Measurements from ENCODE around the gene NEU2. TPM values are rescaled to one million over a fixed set of nuclear protein-coding genes. Genes with fewer than 3 reads are reported as not detected.

Gene NEU2
- total and polyA plus RNA-seq, 2 of the 13 experiments (the other 11 are each of a cell fraction or from before 2014, with no cell fraction given), result not detected

DNA sequence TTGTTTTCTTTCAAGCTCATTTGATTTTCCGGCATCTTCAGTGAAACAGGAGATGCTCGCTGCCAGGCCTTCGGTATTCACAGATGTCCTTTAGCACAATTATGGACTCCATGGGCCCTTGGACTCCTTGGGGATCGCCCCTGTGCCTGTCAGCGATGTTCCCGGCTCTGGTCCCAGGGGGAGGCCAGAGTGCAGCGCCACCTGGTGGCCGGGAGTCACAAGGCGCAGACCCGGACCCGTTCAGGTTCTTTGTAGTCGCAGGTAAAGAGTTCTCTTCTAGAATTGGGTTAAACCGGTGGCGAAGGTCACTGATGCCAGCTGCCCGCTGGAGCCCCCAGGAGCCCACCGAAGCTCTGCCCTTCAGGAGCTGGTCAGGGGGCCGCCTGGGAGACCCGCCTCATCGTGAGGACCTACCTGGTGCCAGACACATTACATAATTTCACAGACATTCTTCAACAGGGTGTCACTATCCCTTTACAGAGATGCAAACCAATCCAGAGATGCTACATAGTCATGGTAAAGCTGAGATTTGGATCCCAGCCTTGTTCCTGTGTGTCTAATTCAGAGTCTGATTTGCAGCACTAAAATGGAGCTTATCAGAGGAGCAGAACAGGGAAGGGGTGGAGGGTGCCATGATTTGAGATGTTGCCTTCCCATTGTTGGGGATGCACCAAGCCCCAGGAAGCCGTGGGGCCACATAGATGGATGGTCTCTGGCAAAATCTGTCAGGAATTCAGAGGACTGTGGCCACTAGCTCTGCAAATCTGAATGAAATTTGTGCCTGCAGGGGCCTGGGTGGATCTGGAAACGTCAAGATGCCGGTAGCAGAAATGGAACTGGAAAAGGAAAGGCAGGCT, 21.7 kb downstream of the NEU2 start (continued):
- TF ChIP-seq NR1H2 (CRISPR knock-in tag; IDR thresholded peaks at IDR 0.05; ENCODE audit: borderline replicate concordance, low read depth), result no peak
- TF ChIP-seq, protein P1, sequence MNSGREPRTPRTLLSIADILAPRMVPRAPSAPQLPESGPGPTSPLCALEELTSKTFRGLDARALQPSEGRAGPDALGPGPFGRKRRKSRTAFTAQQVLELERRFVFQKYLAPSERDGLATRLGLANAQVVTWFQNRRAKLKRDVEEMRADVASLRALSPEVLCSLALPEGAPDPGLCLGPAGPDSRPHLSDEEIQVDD (CRISPR knock-in tag; IDR thresholded peaks at IDR 0.05; ENCODE audit: borderline replicate concordance), result no peak
- TF ChIP-seq ZNF776 (CRISPR knock-in tag; IDR thresholded peaks at IDR 0.05), result no peak
- no peak for TF ChIP-seq RAD51 (IDR thresholded peaks at IDR 0.05; ENCODE audit: borderline replicate concordance)
- no peak for TF ChIP-seq ZNF20 (CRISPR knock-in tag; IDR thresholded peaks at IDR 0.05)
- TF ChIP-seq ISL2 (CRISPR knock-in tag; IDR thresholded peaks at IDR 0.05), result 0 out of 2 replicates have a peak, but pooled peaks have one; percentile 52
- TF ChIP-seq GMEB1 (CRISPR knock-in tag; IDR thresholded peaks at IDR 0.05; ENCODE audit: borderline replicate concordance), result no peak
- TF ChIP-seq KLF11 (CRISPR knock-in tag; IDR thresholded peaks at IDR 0.05), result no peak
- TF ChIP-seq, protein P2, sequence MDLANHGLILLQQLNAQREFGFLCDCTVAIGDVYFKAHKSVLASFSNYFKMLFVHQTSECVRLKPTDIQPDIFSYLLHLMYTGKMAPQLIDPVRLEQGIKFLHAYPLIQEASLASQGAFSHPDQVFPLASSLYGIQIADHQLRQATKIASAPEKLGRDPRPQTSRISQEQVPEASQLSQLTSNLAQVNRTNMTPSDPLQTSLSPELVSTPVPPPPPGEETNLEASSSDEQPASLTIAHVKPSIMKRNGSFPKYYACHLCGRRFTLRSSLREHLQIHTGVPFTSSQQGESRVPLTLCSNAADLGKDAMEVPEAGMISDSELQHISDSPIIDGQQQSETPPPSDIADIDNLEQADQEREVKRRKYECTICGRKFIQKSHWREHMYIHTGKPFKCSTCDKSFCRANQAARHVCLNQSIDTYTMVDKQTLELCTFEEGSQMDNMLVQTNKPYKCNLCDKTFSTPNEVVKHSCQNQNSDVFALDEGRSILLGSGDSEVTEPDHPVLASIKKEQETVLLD (CRISPR knock-in tag; IDR thresholded peaks at IDR 0.05; ENCODE audit: low read depth), result no peak
- no peak for TF ChIP-seq IKZF1 (IDR thresholded peaks at IDR 0.05)
- TF ChIP-seq, protein P3, sequence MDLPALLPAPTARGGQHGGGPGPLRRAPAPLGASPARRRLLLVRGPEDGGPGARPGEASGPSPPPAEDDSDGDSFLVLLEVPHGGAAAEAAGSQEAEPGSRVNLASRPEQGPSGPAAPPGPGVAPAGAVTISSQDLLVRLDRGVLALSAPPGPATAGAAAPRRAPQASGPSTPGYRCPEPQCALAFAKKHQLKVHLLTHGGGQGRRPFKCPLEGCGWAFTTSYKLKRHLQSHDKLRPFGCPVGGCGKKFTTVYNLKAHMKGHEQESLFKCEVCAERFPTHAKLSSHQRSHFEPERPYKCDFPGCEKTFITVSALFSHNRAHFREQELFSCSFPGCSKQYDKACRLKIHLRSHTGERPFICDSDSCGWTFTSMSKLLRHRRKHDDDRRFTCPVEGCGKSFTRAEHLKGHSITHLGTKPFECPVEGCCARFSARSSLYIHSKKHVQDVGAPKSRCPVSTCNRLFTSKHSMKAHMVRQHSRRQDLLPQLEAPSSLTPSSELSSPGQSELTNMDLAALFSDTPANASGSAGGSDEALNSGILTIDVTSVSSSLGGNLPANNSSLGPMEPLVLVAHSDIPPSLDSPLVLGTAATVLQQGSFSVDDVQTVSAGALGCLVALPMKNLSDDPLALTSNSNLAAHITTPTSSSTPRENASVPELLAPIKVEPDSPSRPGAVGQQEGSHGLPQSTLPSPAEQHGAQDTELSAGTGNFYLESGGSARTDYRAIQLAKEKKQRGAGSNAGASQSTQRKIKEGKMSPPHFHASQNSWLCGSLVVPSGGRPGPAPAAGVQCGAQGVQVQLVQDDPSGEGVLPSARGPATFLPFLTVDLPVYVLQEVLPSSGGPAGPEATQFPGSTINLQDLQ (CRISPR knock-in tag; IDR thresholded peaks at IDR 0.05), result no peak
- TF ChIP-seq TBX3 (IDR thresholded peaks at IDR 0.05; ENCODE audit: borderline replicate concordance), result no peak
- no peak for TF ChIP-seq JUND (CRISPR knock-in tag; IDR thresholded peaks at IDR 0.05)
- no peak for TF ChIP-seq JDP2 (CRISPR knock-in tag; IDR thresholded peaks at IDR 0.05; ENCODE audit: borderline replicate concordance)
- 0 out of 2 replicates have a peak, but pooled peaks have one; percentile 19 for TF ChIP-seq PATZ1 (CRISPR knock-in tag; IDR thresholded peaks at IDR 0.05)
- no peak for TF ChIP-seq ZNF451 (CRISPR knock-in tag; IDR thresholded peaks at IDR 0.05)
- TF ChIP-seq ZSCAN30 (CRISPR knock-in tag; IDR thresholded peaks at IDR 0.05), result no peak
- TF ChIP-seq KDM3A (CRISPR knock-in tag; IDR thresholded peaks at IDR 0.05; ENCODE audit: low read depth), result peak; percentile 21; the same call in 1 of the 2 replicates
- no peak for TF ChIP-seq DRAP1 (CRISPR knock-in tag; IDR thresholded peaks at IDR 0.05)
- TF ChIP-seq ZNF746 (CRISPR knock-in tag; IDR thresholded peaks at IDR 0.05), result no peak

All from HepG2 (cell line).